Measurements from ENCODE around the gene S100P.
A peak's percentile ranks its signal among the peaks of the same experiment; 100 is the strongest.

DNA sequence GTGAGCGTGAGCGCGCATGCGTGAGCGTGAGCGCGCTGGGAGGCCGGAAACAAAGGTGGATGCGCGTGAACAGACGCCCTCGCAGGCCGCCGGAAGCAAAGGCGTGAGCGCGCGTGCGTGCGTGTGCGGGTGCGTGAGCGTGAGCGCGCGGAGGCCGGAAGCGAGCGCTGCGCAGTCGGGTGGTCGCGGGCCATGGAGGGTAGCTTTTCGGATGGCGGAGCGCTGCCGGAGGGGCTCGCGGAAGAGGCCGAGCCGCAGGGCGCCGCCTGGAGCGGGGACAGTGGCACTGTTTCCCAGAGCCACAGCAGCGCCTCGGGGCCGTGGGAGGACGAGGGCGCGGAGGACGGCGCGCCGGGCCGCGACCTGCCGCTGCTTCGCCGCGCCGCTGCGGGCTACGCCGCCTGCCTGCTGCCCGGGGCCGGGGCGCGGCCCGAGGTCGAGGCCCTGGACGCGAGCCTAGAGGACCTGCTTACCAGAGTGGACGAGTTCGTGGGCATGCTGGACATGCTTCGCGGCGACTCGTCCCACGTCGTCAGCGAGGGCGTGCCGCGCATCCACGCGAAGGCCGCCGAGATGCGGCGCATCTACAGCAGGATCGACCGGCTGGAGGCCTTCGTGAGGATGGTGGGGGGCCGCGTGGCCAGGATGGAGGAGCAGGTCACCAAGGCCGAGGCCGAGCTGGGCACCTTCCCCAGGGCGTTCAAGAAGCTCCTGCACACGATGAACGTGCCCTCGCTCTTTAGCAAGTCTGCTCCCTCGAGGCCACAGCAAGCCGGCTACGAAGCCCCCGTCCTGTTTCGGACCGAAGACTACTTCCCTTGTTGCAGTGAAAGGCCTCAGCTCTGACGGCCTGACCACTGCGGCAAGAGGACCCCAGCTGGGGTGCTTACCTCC lies 22.6 kb downstream of the S100P start, which contains the start of gene BLOC1S4:
- TF ChIP-seq SPI1 (IDR thresholded peaks at IDR 0.05; ENCODE audit: low read depth, low read length) (no peak), POLR2A (IDR thresholded peaks at IDR 0.05; ENCODE audit: low read depth, low read length) (peak; percentile 85), POLR2AphosphoS5 (IDR thresholded peaks at IDR 0.05; ENCODE audit: low read depth, low read length) (peak; percentile 85), PAX5 (IDR thresholded peaks at IDR 0.05; ENCODE audit: insufficient read depth, low read length, severe bottlenecking) (no peak)

Measured in GM12891 (cell line).